ENCODE results near the gene ACOD1.
"Not testable (repeated sequence)": the region's sequence is repeated elsewhere in the genome, so short reads cannot be mapped to it uniquely, and the experiment has no call there.

The ACOD1 gene

GRCh38 chr13:76950101-76950500, 1.8 kb downstream of the ACOD1 start:
- in situ Hi-C loops (cut with HindIII; ENCODE audit: low sequenced_read_pairs): no loop called here

- in situ Hi-C loops (cut with HindIII; ENCODE audit: low sequenced_read_pairs): no loop called here
Observed at GRCh38 chr13:76953968-76954367, 5.7 kb downstream of the ACOD1 start.

DNA sequence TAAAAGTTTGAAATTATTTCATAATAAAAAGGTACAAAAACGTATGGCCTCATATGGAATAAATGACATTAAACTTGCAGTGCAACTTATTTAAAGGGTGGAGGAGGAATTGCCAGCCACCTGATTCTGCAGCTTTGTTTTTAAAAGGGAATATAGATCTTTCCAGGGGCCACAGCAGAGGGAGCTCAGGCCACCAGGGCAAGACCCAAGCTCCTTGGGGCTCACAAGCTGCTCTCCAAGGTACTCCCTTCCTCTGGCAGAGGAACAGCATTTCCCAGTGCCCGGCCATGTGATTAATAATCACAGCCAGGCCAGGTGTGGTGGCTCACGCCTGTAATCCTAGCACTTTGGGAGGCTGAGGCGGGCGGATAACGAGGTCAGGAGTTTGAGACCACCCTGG, 6.2 kb downstream of the ACOD1 start:
- in situ Hi-C loops (cut with HindIII; ENCODE audit: low sequenced_read_pairs): no loop called here

GRCh38 chr13:76955193-76955592, 6.9 kb downstream of the ACOD1 start:
- in situ Hi-C loops (cut with HindIII; ENCODE audit: low sequenced_read_pairs): no loop called here

- in situ Hi-C loops (cut with HindIII; ENCODE audit: low sequenced_read_pairs): no loop called here
Observed at GRCh38 chr13:76955661-76956060, 7.3 kb downstream of the ACOD1 start.

DNA sequence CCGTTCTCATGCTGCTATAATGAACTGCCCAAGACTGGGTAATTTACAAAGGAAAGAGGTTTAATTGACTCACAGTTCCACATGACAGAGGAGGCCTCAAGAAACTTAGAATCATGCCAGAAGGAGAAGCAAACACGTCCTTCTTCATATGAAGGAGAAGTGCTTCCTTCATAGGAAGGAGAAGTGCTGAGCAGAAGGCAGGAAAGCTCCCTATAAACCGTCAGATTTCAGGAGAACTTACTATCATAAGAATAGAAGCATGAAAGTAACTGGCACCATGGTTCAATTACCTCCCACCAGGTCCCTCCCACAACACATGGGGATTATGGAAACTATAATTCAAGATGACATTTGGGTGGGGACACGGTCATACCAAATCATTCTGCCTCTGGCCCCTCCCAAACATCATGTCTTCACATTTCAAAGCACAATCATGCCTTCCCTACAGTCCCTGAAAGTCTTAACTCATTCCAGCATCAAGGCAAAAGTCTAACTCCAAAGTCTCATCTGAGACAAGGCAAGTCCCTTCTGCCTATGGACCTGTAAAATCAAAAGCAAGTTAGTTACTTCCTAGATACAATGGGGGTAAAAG, 10.6 kb downstream of the ACOD1 start:
- in situ Hi-C loops (cut with HindIII; ENCODE audit: low sequenced_read_pairs): no loop called here

GRCh38 chr13:76959734-76960133, 11.4 kb downstream of the ACOD1 start:
- in situ Hi-C loops (cut with HindIII; ENCODE audit: low sequenced_read_pairs): not testable (repeated sequence)

DNA sequence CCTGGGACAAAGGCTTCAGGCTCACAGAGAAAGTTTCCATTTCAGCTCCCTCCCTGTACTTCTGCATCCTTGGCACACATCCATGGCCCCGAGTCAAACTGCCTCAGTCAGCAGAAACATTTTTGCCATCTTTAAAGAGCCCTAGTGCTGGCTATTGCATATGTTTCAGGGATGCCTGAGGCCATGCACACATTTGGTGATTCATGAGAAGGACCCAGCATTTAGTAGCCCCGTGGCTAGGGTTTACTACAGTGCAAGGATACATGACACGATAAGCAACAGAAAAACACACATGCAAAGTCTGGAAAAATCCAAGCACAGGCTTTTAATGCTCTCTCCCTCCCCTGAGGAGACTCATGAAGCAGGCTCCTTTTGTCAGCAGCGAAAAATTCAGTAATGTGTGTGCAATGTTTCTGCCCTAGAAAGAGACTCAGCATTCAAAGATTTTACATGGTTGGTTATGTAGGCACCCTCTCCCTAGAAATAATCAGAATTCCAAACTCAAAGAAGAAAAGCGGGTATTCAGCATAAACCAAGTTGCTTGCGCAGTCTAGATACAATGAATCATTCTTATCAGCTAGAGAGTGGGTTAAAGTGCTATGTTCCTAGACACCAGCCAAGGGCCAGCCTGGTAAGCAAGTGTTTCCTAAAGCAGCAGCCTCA, 17.6 kb downstream of the ACOD1 start:
- in situ Hi-C loops (cut with HindIII; ENCODE audit: low sequenced_read_pairs): no loop called here

DNA sequence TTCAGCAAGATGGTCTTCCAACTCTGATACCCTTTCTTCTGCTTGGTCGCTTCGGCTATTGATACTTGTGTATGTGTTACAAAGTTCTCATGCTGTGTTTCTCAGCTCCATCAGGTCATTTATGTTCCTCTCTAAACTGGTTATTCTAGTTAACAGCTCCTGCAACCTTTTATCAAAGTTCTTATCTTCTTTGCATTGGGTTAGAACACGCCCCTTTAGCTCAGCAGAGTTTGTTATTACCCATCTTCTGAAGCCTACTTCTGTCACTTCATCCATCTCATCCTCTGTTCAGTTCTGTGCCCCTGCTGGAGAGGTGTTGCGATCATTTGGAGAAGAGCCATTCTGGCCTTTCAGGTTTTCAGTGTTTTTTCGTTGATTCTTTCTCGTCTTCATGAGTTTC, 18.7 kb downstream of the ACOD1 start:
- in situ Hi-C loops (cut with HindIII; ENCODE audit: low sequenced_read_pairs): no loop called here

DNA sequence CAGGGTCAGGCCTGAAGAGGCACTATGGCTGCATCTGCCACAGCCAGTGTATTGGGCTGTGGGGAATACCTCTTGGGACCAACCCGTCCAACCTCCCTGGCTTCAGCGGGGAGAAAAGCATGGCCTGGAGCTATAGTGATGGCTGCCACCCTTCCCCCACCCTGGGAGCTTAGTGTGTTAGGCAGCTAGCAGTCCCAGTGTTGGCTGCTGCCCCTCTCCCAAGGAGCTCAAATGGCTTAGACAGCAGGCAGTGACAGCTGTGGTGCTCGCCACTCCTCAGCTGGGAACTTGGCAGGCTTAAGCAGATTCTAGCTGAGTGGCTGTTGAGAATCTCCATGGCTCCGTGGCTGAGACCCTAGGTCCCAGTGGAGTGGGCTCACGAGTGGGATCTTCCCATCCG, 19.7 kb downstream of the ACOD1 start:
- in situ Hi-C loops (cut with HindIII; ENCODE audit: low sequenced_read_pairs): no loop called here

DNA sequence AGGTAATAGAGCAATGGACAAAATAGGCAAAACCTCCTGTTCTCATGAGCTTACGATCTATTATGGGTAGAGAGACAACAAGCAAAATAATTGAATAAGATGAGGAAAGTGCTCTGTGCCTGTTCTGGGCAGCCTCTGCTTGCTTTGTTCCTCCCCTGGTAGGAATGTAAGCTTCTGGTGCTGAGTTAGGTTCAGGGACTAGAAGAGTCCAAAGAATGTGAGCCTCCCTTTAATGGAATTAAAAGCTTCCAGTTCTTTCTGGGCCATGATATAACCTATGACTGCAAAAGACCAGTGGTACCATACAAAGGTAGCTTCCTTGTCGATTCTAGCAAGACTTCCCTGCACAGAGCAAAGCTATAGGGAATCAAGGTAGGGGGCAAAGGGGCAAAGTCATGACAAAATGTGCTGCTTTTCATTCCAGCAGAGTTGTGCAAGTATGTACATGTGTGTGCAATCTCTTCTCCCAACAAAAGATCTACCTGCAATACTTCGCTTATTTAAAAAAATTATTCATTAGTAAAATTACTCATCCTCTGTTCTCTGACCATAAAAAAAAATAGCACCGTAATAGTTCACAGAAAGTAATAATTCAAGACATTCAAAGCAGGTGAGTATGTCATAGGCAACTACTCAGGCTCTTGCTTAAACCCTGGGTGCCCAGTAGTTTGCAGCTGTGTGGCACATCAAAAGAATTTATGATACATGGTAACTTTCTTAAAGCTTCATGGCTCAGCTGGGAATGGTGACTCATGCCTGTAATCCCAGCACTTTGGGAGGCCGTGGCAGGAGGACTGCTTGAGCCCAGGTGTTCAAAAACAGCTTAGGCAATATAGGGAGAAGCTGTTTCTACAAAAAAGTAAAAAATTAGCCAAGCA, 21.4 kb downstream of the ACOD1 start:
- in situ Hi-C loops (cut with HindIII; ENCODE audit: low sequenced_read_pairs): no loop called here

GRCh38 chr13:76971215-76971614, 22.9 kb downstream of the ACOD1 start:
- in situ Hi-C loops (cut with HindIII; ENCODE audit: low sequenced_read_pairs): no loop called here

DNA sequence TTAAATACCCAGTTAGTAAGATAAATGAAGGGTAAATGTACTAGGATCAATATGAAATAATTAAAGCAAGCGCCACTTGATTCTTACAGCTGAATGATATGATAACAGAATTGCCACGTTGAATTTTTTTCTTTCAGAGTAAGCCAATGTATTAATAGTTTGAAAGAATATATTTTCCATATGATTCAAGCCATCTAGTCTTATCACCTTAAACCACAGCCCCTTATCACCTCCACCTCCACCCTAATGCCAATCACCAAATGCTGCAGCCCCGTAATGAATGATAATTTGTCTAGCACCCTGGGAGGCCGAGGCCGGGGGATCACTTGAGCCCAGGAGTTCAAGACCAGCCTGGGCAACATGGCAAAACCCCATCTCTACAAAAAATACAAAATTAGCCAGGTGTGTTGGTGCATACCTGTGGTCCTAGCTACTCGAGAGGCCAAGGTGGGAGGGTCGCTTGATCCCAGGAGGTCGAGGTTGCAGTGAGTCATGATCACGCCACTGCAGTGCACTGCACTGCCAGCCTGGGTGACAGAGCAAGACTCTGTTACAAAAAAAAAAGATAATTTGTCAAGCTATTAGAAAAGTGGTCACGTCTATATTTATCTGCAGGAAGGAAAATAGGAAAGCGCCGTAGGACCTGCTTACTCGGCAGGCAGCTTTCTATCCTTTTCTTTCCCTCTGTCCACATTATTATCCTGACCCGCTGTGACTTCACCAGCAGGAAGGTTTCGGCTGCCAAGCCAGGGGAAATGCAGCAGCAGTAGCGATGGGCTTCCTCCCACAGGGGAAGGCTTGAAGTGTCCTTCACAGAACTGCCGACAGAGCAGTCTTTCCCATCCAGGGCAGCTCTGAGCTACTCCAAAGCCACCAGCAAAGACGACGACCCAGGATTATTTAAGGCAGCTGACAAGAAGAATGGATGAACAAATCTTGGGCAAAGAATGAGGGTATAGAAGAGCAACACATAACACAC, 23.8 kb downstream of the ACOD1 start:
- in situ Hi-C loops (cut with HindIII; ENCODE audit: low sequenced_read_pairs): no loop called here

DNA sequence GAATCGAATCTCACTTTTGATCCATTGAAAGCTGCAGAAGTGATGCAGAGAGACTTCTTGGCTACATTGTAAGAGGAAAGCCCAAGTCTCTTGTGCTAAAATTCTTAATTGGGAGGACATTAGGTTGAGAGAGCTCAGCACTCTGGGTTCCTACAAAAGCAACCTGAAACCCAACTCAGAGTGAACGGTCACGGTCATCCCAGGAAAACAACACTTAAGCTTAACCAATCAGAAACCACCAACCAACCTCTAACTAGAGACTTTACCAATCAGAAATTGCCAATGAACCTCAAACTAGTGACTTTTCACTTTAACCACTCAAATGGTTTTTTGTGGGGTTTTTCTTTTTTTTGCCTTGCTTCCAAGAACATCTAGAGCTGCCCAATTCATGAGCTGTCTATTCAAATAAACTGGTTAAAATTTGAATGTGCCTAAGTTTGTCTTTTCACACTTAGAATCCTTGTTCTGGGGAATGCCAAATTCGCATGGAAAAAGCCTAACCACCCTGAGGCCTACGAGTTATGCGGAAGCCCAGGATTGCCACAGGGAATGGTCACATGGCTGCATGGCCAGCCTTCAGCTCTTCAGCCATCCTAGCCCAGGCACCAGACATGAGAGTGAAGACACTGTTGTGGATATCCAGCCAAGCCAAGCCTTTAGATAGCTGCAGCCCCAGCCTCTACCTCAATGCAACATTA, 25.8 kb downstream of the ACOD1 start:
- in situ Hi-C loops (cut with HindIII; ENCODE audit: low sequenced_read_pairs): no loop called here

DNA sequence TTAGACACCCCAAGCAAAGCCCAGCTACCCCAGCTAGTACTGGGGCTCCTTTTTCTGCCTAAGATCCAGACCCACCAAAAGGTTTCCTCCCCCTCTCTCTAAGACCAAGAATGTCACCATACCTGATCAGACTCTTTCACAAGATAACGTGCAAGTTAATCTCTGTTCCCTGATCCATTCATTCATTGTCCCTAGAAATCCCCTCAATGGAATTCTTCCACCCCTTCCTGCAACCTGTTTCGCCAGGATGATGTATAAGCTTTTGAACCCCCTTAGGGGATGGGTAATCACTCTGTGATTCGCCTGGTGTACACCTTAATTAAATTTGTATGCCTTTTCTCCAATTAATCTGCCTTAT, 26.3 kb downstream of the ACOD1 start:
- in situ Hi-C loops (cut with HindIII; ENCODE audit: low sequenced_read_pairs): no loop called here

- in situ Hi-C loops (cut with HindIII; ENCODE audit: low sequenced_read_pairs): no loop called here
Observed at GRCh38 chr13:76975863-76976262, 27.6 kb downstream of the ACOD1 start.

DNA sequence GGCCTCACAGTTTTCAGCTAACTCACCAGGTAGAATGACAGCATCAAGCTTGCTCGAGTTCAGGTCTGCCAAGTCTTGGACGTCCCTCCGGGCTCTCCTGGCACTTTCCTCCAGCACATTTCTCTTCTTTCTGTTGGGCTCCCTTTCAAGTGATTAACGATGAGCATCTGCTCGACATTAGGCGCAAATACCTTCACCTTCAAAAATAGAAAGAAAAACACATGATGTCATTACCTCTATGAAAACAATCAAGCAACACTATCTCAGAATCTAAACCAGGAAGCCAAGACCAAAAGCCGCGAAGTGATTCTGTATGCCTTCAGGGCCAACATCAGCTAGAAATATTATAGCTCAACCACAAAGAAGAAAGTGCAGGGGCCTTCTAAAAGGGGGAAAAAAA, 28.2 kb downstream of the ACOD1 start:
- in situ Hi-C loops (cut with HindIII; ENCODE audit: low sequenced_read_pairs): no loop called here

GRCh38 chr13:76976929-76977328, 28.6 kb downstream of the ACOD1 start:
- in situ Hi-C loops (cut with HindIII; ENCODE audit: low sequenced_read_pairs): no loop called here

GRCh38 chr13:76980075-76980718, 31.9 kb downstream of the ACOD1 start:
- in situ Hi-C loops (cut with HindIII; ENCODE audit: low sequenced_read_pairs): no loop called here

DNA sequence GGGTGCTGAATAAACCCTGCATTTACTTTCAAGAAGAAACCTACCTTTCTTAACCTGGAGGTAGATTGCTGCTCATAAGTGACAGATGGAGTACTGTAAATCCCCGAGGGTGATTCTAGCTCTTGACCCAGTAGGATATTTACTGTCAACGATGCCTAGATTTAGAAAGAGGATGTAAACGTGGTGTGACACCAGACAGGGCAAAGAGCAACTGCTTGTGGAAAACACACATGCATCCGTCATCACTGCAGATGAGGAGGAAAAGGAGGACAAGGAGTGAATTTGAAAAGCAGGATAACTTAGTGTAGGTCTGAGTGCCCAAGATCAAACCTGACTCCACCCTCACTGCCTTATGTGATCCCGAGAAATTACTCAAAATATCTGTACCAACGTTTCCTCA, 33.8 kb downstream of the ACOD1 start:
- in situ Hi-C loops (cut with HindIII; ENCODE audit: low sequenced_read_pairs): no loop called here

All from endothelial cell of hepatic sinusoid (primary cell).